PC-3 (cell line): ENCODE measurements around the gene CRB2. TPM values are rescaled to one million over a fixed set of nuclear protein-coding genes. Genes with fewer than 3 reads are reported as not detected.
"Not testable (repeated sequence)": the region's sequence is repeated elsewhere in the genome, so short reads cannot be mapped to it uniquely, and the experiment has no call there.

ENCODE experiments used
- ATAC-seq: fragments of 200-7000 bp; cut with Tn5 transposase; 2 replicates; pipeline ENCODE4 v1.9.1; 2020; ENCODE audit warnings: mild to moderate bottlenecking, moderate library complexity
- BruUV-seq: library from RNA; stranded (reverse); fragments of 400-500 nt; replicated peaks from 2 replicates; lab custom pipeline; 2021; lab: Mats Ljungman, UMichigan
- CTCF ChIA-PET: fragments of 300-600 bp; sonication (Branson Sonifier 250); formaldehyde crosslinking; loops from one replicate; lab custom pipeline; 2022; ENCODE audit warnings: antibody characterized with exemption; lab: Charles Lee
- POLR2A ChIA-PET: fragments of 300-600 bp; sonication (Branson Sonifier 250); formaldehyde crosslinking; loops from one replicate; lab custom pipeline; 2022; ENCODE audit warnings: antibody characterized with exemption; ENCODE audit not compliant: unreplicated experiment; lab: Charles Lee
- DNase-seq: peaks from one replicate; pipeline ENCODE4 v3.0.0-alpha.2; 2015
- H2AFZ ChIP-seq: fragments of 300-600 bp; sonication (generic); 2 replicates; pipeline ENCODE4 v1.6.0; 2016; ENCODE audit warnings: antibody characterized with exemption, low read length
- H3F3A ChIP-seq: fragments of 300-600 bp; sonication (generic); one replicate; pipeline ENCODE4 v1.6.0; 2017; ENCODE audit warnings: antibody characterized with exemption, low read length, control low read depth, mild to moderate bottlenecking; ENCODE audit not compliant: unreplicated experiment
- H3K27ac ChIP-seq: fragments of 300-600 bp; sonication (generic); 2 replicates; pipeline ENCODE4 v1.5.1; 2016; ENCODE audit warnings: mild to moderate bottlenecking, low read length
- H3K27me3 ChIP-seq: fragments of 300-600 bp; sonication (generic); 2 replicates; pipeline ENCODE4 v1.6.1; 2016; ENCODE audit warnings: low read length, mixed read lengths
- H3K36me3 ChIP-seq: fragments of 300-600 bp; sonication (generic); 2 replicates; pipeline ENCODE4 v1.6.1; 2016; ENCODE audit warnings: low read depth, mixed run types, low read length, mixed read lengths
- H3K4me1 ChIP-seq: fragments of 300-600 bp; sonication (generic); 2 replicates; pipeline ENCODE4 v1.5.1; 2016; ENCODE audit warnings: low read length; ENCODE audit not compliant: insufficient read depth
- H3K4me2 ChIP-seq: fragments of 300-600 bp; sonication (generic); 2 replicates; pipeline ENCODE4 v1.6.0; 2016; ENCODE audit warnings: low read length
- H3K4me3 ChIP-seq: fragments of 300-600 bp; sonication (generic); 2 replicates; pipeline ENCODE4 v1.5.1; 2016; ENCODE audit warnings: mild to moderate bottlenecking, low read length, mixed read lengths
- H3K79me2 ChIP-seq: fragments of 300-600 bp; sonication (generic); 2 replicates; pipeline ENCODE4 v1.6.1; 2017; ENCODE audit warnings: low read length, mixed read lengths
- H3K9ac ChIP-seq: fragments of 300-600 bp; sonication (generic); 2 replicates; pipeline ENCODE4 v1.6.0; 2016; ENCODE audit warnings: mild to moderate bottlenecking, low read length
- H3K9me2 ChIP-seq: fragments of 300-600 bp; sonication (generic); replicated peaks from 2 replicates; pipeline ENCODE4 v1.6.1; 2016; ENCODE audit warnings: mixed run types, low read length, mixed read lengths
- H3K9me3 ChIP-seq: fragments of 300-600 bp; sonication (generic); 2 replicates; pipeline ENCODE4 v1.6.1; 2016; ENCODE audit warnings: low read length, mixed read lengths
- H4K20me1 ChIP-seq: fragments of 300-600 bp; sonication (generic); 2 replicates; pipeline ENCODE4 v1.6.1; 2016; ENCODE audit warnings: low read length, mixed read lengths
- CTCF ChIP-seq: fragments of 300-600 bp; sonication (generic); conservative IDR thresholded peaks from 2 replicates; pipeline ENCODE4 v1.5.1; 2017; ENCODE audit warnings: antibody characterized with exemption, low read depth, mild to moderate bottlenecking, low read length
- EZH2 ChIP-seq: fragments of 300-600 bp; sonication (generic); IDR thresholded peaks from one replicate; pipeline ENCODE4 v1.6.1; 2017; ENCODE audit warnings: antibody characterized with exemption, mild to moderate bottlenecking, low read length; ENCODE audit not compliant: unreplicated experiment
- EZH2phosphoT487 ChIP-seq: fragments of 300-600 bp; sonication (generic); IDR thresholded peaks from 2 replicates; pipeline ENCODE4 v1.6.1; 2018; ENCODE audit warnings: mild to moderate bottlenecking, antibody characterized with exemption, low read length, borderline replicate concordance
- intact Hi-C: fragments of 100-400 bp; cut with micrococcal nuclease; formaldehyde crosslinking; loops from 2 replicates; pipeline ENCODE4 v1.9.0; 2023
- total RNA-seq: library from RNA; depleted of rRNA; stranded (reverse); fragments of >200 nt; gene quantifications from 2 replicates; pipeline ENCODE4 v1.2.3, GENCODE V29; 2014

Gene CRB2
- total RNA-seq, 1 experiment from 2014 or later, result not detected

- Histone ChIP-seq H3K4me1 (peaks cover 17% of the 10 kb centered on the region), H3K27me3 (no peaks in the 10 kb centered on the region), H3K27ac (no peak overlapping the region), H3K36me3 (no peaks in the 10 kb centered on the region), H2AFZ (no peak overlapping the region), H3K79me2 (no peaks in the 10 kb centered on the region), H3K9ac (no peak overlapping the region), H3K4me2 (no peak overlapping the region), H3F3A (no peaks in the 10 kb centered on the region), H3K9me2 (no peaks in the 10 kb centered on the region), H3K9me3 (no peaks in the 10 kb centered on the region), H3K4me3 (no peak overlapping the region), H4K20me1 (no peaks in the 10 kb centered on the region)
- TF ChIP-seq EZH2 (no peak), CTCF (no peak), EZH2phosphoT487 (no peak)
- BruUV-seq, result no TSS peak
- CTCF ChIA-PET, result no interaction called here
- DNase-seq, result no peak
- POLR2A ChIA-PET, result no interaction called here
- intact Hi-C loops, result no loop called here
- ATAC-seq, result no peak
Observed at GRCh38 chr9:123331346-123332060, 24.5 kb upstream of the CRB2 start.

DNA sequence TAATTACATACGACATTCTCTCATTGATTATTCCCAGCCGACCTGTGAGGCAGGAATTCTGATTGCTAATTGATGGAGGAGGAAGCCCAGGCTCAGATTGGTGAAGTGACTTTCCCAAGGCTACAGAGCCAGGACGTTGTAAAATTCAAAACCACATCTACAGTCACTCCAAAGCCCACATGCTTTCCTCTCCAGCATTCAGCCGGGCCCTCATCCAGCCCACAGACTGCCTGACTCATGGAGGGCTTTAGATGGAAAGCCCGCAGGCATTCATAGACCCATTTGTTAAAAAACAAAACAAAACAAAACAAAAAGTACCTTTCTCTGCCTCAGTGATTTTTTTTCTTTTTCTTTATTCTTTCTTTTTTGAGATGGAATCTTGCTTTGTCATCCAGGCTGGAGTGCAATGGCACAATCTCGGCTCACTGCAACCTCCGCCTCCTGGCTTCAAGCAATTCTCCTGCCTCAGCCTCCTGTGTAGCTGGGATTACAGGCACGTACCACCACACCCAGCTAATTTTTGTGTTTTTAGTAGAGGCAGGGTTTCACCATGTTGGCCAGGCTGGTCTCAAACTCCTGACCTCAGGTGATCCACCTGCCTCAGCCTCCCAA is 22.8 kb upstream of the CRB2 start:
- BruUV-seq, ATAC-seq, POLR2A ChIA-PET: not testable (repeated sequence)

DNA sequence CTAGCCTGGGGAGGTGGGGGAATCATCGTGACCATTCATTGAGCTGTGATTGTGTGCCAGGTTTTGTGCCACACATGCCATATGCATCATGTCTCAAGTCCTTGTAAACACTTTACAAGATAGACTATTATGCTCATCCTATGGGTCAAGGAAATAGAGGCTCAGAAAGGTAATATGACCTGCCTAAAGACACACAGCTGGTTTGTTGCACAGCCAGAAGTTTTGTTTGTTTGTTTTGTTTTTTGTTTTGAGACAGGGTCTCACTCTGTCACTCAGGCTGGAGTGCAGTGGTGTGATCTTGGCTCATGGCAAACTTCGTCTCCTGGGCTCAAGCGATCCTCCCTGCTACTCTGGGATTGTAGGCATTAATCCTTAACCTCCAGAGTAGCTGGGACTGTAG is 21.4 kb upstream of the CRB2 start:
- Histone ChIP-seq H3K9ac (no peak overlapping the region), H3F3A (no peaks in the 10 kb centered on the region), H3K9me3 (no peaks in the 10 kb centered on the region), H3K4me2 (no peak overlapping the region), H3K9me2 (no peaks in the 10 kb centered on the region), H3K27ac (no peak overlapping the region), H3K27me3 (no peaks in the 10 kb centered on the region), H4K20me1 (no peaks in the 10 kb centered on the region), H2AFZ (no peak overlapping the region), H3K4me3 (no peak overlapping the region), H3K4me1 (no peaks in the 10 kb centered on the region), H3K79me2 (no peaks in the 10 kb centered on the region), H3K36me3 (no peaks in the 10 kb centered on the region)
- ChIA-PET CTCF (no interaction called here), POLR2A (no interaction called here)
- TF ChIP-seq EZH2phosphoT487, result no peak
- no peak for TF ChIP-seq CTCF
- no peak for TF ChIP-seq EZH2
- no TSS peak for BruUV-seq
- intact Hi-C loops, result no loop called here
- ATAC-seq, result no peak
- DNase-seq, result no peak

More for the DNA sequence above, 22.8 kb upstream of the CRB2 start:
- CTCF ChIA-PET, H3K9me3 ChIP-seq, H2AFZ ChIP-seq, DNase-seq, H4K20me1 ChIP-seq, H3K9ac ChIP-seq, H3K4me1 ChIP-seq, H3K36me3 ChIP-seq, H3K79me2 ChIP-seq, H3K27ac ChIP-seq, H3K9me2 ChIP-seq, H3F3A ChIP-seq, H3K27me3 ChIP-seq, intact Hi-C loops, H3K4me3 ChIP-seq, H3K4me2 ChIP-seq: not testable (repeated sequence)
